OCI-LY7 (cell line): ENCODE measurements around the gene AUNIP. TPM values are rescaled to one million over a fixed set of nuclear protein-coding genes. Genes with fewer than 3 reads are reported as not detected.

Experiments
- BruUV-seq: library from RNA; stranded (reverse); fragments of 400-500 nt; replicated peaks from 2 replicates; lab custom pipeline; 2021; lab: Mats Ljungman, UMichigan
- CTCF ChIA-PET: fragments of 300-600 bp; sonication (Branson Sonifier 250); formaldehyde crosslinking; loops from one replicate; lab custom pipeline; 2022; ENCODE audit warnings: antibody characterized with exemption; ENCODE audit not compliant: unreplicated experiment; lab: Charles Lee
- POLR2A ChIA-PET: fragments of 300-600 bp; sonication (Branson Sonifier 250); formaldehyde crosslinking; loops from one replicate; lab custom pipeline; 2022; ENCODE audit warnings: antibody characterized with exemption; lab: Charles Lee
- DNase-seq: peaks from one replicate; pipeline ENCODE4 v3.0.0-alpha.2; 2015; ENCODE audit warnings: low spot score
- H2AFZ ChIP-seq: fragments of 200-600 bp; sonication (generic), shearing (Covaris generic); 2 replicates; pipeline ENCODE4 v1.6.1; 2014; ENCODE audit warnings: mild to moderate bottlenecking, antibody characterized with exemption, low read length, moderate library complexity
- H3K27ac ChIP-seq: fragments of 200-600 bp; sonication (generic); 2 replicates; pipeline ENCODE4 v1.5.1; 2014; ENCODE audit warnings: mixed run types, low read depth, mild to moderate bottlenecking, moderate library complexity, low read length, inconsistent platforms; ENCODE audit not compliant: poor library complexity, severe bottlenecking
- H3K36me3 ChIP-seq: fragments of 200-600 bp; sonication (generic); 2 replicates; pipeline ENCODE4 v1.6.1; 2014; ENCODE audit warnings: mild to moderate bottlenecking, antibody characterized with exemption, low read length, moderate library complexity, mixed read lengths; ENCODE audit not compliant: insufficient read depth
- H3K4me1 ChIP-seq: fragments of 200-600 bp; sonication (generic); 2 replicates; pipeline ENCODE4 v1.5.1; 2014; ENCODE audit warnings: mild to moderate bottlenecking, low read length; ENCODE audit not compliant: insufficient read depth, poor library complexity, severe bottlenecking
- H3K4me2 ChIP-seq: fragments of 200-600 bp; sonication (generic); 2 replicates; pipeline ENCODE4 v1.6.1; 2014; ENCODE audit warnings: mild to moderate bottlenecking, low read length
- H3K4me3 ChIP-seq: fragments of 200-600 bp; sonication (generic); 2 replicates; pipeline ENCODE4 v1.5.1; 2014; ENCODE audit warnings: mild to moderate bottlenecking, low read depth, low read length; ENCODE audit not compliant: poor library complexity, severe bottlenecking
- H3K79me2 ChIP-seq: fragments of 200-600 bp; sonication (generic); 2 replicates; pipeline ENCODE4 v1.6.1; 2016; ENCODE audit warnings: low read depth, mild to moderate bottlenecking, low read length, moderate library complexity, mixed read lengths; ENCODE audit not compliant: insufficient read depth
- H3K9me2 ChIP-seq: fragments of 200-600 bp; sonication (generic); 2 replicates; pipeline ENCODE4 v1.6.1; 2016; ENCODE audit warnings: mild to moderate bottlenecking, low read length, mixed read lengths; ENCODE audit not compliant: insufficient read depth
- H3K9me3 ChIP-seq: fragments of 200-600 bp; sonication (generic); 2 replicates; pipeline ENCODE4 v1.6.1; 2014; ENCODE audit warnings: mild to moderate bottlenecking, mixed run types, low read length, mixed read lengths
- H4K20me1 ChIP-seq: fragments of 200-600 bp; sonication (generic); 2 replicates; pipeline ENCODE4 v1.6.1; 2014; ENCODE audit warnings: mild to moderate bottlenecking, antibody characterized with exemption, low read length, moderate library complexity, mixed read lengths; ENCODE audit not compliant: insufficient read depth
- EZH2phosphoT487 ChIP-seq: fragments of 200-600 bp; sonication (generic); IDR thresholded peaks from 2 replicates; pipeline ENCODE4 v1.6.1; 2018; ENCODE audit warnings: low read depth, borderline replicate concordance, mild to moderate bottlenecking, mixed run types, antibody characterized with exemption, low read length, moderate library complexity, mixed read lengths
- intact Hi-C: fragments of 100-400 bp; cut with micrococcal nuclease; formaldehyde crosslinking; loops from one replicate; pipeline ENCODE4 v1.10.0; 2022; ENCODE audit not compliant: unreplicated experiment
- total RNA-seq, 2 experiments: library from RNA; depleted of rRNA in 1 of 2; stranded (reverse); fragments of >200 nt in 1 of 2; shearing (Covaris generic) in 1 of 2; gene quantifications; 2 replicates each; pipeline ENCODE4 v1.2.3, GENCODE V29; 2014 to 2022
- TF ChIP-seq, protein P1 (sequence below): fragments of 200-600 bp; sonication (generic); conservative IDR thresholded peaks from 2 replicates; pipeline ENCODE4 v1.5.1; 2014; ENCODE audit warnings: mild to moderate bottlenecking, antibody characterized with exemption, low read length, moderate library complexity, mixed read lengths

Gene AUNIP
- total RNA-seq, 2 experiments from 2014 or later, result 15.1 to 21.5 TPM

DNA sequence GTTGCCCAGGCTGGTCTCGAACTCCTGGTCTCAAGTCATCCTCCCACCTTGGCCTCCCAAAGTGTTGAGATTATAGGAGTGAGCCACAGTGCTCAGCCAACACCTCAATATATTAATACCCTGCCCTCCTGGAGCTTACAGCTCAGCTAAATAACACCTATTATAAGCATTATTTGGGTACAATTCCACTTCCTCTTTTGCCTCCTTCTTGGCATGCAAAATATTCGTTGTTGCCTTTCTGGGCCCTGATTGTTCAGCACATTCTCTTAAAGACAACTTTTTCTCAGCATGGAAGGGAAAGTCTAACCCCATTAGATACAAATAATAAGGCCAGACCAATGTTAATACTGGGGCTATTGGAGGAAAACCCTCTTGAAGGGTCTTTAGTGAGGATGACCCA is 13.5 kb upstream of the AUNIP start:
- Histone ChIP-seq H3K4me3 (peak overlapping the region; percentile 4), H3K36me3 (no peaks in the 10 kb centered on the region), H4K20me1 (no peaks in the 10 kb centered on the region), H3K4me1 (peaks cover 45% of the 10 kb centered on the region), H3K9me3 (no peaks in the 10 kb centered on the region), H3K9me2 (no peaks in the 10 kb centered on the region), H3K4me2 (peak overlapping the region; percentile 55), H2AFZ (peak overlapping the region; percentile 43; the same call in 1 of the 2 replicates), H3K27ac (peak overlapping the region; percentile 16), H3K79me2 (no peaks in the 10 kb centered on the region)
- ChIA-PET POLR2A (interaction anchor here (0.6 kb wide), 3 partner anchors 12 to 627 kb away, joined by 3 read pairs; no protein-coding TSS in a partner anchor), CTCF (interaction anchor here (0.5 kb wide), 1 partner anchor 139 kb away, joined by 3 read pairs; no protein-coding TSS in a partner anchor)
- peak; percentile 53 for DNase-seq
- intact Hi-C loops, result no loop called here
- BruUV-seq, result no TSS peak
- TF ChIP-seq, protein P1, sequence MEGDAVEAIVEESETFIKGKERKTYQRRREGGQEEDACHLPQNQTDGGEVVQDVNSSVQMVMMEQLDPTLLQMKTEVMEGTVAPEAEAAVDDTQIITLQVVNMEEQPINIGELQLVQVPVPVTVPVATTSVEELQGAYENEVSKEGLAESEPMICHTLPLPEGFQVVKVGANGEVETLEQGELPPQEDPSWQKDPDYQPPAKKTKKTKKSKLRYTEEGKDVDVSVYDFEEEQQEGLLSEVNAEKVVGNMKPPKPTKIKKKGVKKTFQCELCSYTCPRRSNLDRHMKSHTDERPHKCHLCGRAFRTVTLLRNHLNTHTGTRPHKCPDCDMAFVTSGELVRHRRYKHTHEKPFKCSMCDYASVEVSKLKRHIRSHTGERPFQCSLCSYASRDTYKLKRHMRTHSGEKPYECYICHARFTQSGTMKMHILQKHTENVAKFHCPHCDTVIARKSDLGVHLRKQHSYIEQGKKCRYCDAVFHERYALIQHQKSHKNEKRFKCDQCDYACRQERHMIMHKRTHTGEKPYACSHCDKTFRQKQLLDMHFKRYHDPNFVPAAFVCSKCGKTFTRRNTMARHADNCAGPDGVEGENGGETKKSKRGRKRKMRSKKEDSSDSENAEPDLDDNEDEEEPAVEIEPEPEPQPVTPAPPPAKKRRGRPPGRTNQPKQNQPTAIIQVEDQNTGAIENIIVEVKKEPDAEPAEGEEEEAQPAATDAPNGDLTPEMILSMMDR, result no peak

DNA sequence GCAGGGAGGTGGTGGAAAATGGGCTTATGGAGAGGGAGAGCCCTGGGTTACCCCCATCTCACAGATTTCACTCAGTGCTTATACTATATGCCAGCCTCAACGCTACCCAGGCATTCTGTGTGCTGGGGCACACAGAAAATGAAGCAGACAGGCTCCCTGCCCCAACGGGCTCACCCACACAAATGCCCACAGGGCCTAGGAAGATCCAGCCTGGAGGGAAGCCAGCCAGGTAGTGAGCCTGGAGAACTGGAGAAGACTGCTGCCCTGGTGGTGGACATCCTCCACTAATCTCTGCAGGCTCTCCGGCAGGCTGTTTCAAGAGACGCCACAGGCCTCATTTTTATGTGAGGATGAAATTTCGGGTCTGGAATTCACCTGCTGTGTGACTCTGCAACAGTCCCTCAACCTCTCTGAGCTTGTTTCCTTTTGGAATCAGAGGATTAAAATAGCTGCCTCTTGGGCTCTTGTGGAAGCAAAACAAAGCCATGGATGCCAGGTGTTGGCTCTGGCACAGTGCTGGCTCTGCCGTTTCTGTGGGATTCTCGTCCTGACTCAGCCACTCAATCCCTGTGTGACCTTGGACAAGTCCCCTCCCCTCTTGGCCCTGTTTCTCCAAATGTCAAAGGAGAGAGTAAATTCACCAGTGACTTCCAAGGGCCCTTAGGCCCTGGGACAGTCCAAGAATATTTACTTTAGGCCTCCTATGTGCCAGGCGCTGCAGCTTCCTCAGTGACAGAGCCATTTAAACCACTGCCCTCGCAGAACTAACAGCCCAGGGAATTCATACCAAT is 12.6 kb upstream of the AUNIP start:
- Histone ChIP-seq H2AFZ (no peak overlapping the region), H3K27ac (no peak overlapping the region), H3K4me1 (peaks cover 45% of the 10 kb centered on the region), H3K36me3 (no peaks in the 10 kb centered on the region), H3K4me3 (no peak overlapping the region), H4K20me1 (no peaks in the 10 kb centered on the region), H3K4me2 (peak overlapping the region; percentile 55), H3K79me2 (no peaks in the 10 kb centered on the region), H3K9me2 (no peaks in the 10 kb centered on the region), H3K9me3 (no peaks in the 10 kb centered on the region)
- ChIA-PET CTCF (no interaction called here), POLR2A (interaction anchor here (0.6 kb wide), 2 partner anchors 210 to 627 kb away, joined by 3 read pairs; no protein-coding TSS in a partner anchor)
- no peak for DNase-seq
- TF ChIP-seq, protein P1, result no peak
- TF ChIP-seq EZH2phosphoT487, result no peak
- intact Hi-C loops, result no loop called here
- BruUV-seq, result no TSS peak
